H9 (cell line): ENCODE measurements around the gene GLIPR2. TPM values are rescaled to one million over a fixed set of nuclear protein-coding genes. Genes with fewer than 3 reads are reported as not detected.
A peak's percentile ranks its signal among the peaks of the same experiment; 100 is the strongest.

Source experiments
- DNase-seq: peaks from one replicate; pipeline ENCODE4 v3.0.0-alpha.2; 2017
- H2AFZ ChIP-seq: one replicate; pipeline ENCODE4 v1.6.1; 2013; ENCODE audit warnings: mild to moderate bottlenecking, low read length, control low read depth, moderate library complexity
- H2AK5ac ChIP-seq: 2 replicates; pipeline ENCODE4 v1.6.1; 2013; ENCODE audit warnings: low read length, control low read depth, mixed read lengths; ENCODE audit not compliant: insufficient read length
- H2BK120ac ChIP-seq: one replicate; pipeline ENCODE4 v1.6.1; 2013; ENCODE audit warnings: low read depth, mild to moderate bottlenecking, low read length, control low read depth, inconsistent platforms; ENCODE audit not compliant: poor library complexity, severe bottlenecking
- H2BK12ac ChIP-seq: 2 replicates; pipeline ENCODE4 v1.6.1; 2013; ENCODE audit warnings: low read length, control low read depth, mixed read lengths, low read depth; ENCODE audit not compliant: insufficient read length
- H2BK15ac ChIP-seq: 2 replicates; pipeline ENCODE4 v1.6.1; 2013; ENCODE audit warnings: low read depth, low read length, control low read depth
- H2BK20ac ChIP-seq: one replicate; pipeline ENCODE4 v1.6.1; 2013; ENCODE audit warnings: low read depth, mild to moderate bottlenecking, low read length, control low read depth, inconsistent platforms; ENCODE audit not compliant: poor library complexity, severe bottlenecking
- H2BK5ac ChIP-seq: 2 replicates; pipeline ENCODE4 v1.6.1; 2013; ENCODE audit warnings: low read length, control low read depth, mixed read lengths; ENCODE audit not compliant: insufficient read length
- H3K14ac ChIP-seq: 2 replicates; pipeline ENCODE4 v1.6.1; 2013; ENCODE audit warnings: low read length, control low read depth; ENCODE audit not compliant: insufficient read depth
- H3K18ac ChIP-seq: 2 replicates; pipeline ENCODE4 v1.6.1; 2013; ENCODE audit warnings: low read depth, mild to moderate bottlenecking, mixed read lengths, low read length, control low read depth; ENCODE audit not compliant: insufficient read length
- H3K23ac ChIP-seq: 2 replicates; pipeline ENCODE4 v1.6.1; 2013; ENCODE audit warnings: low read length, control low read depth, mixed read lengths, low read depth; ENCODE audit not compliant: insufficient read length
- H3K23me2 ChIP-seq: 2 replicates; pipeline ENCODE4 v1.6.1; 2013; ENCODE audit warnings: low read depth, mild to moderate bottlenecking, mixed read lengths, low read length, control low read depth; ENCODE audit not compliant: insufficient read length, poor library complexity, severe bottlenecking
- H3K27ac ChIP-seq: 2 replicates; pipeline ENCODE4 v1.5.1; 2013; ENCODE audit warnings: low read length, control low read depth, mixed read lengths, low read depth; ENCODE audit not compliant: insufficient read length
- H3K27me3 ChIP-seq: 2 replicates; pipeline ENCODE4 v1.6.1; 2013; ENCODE audit warnings: low read length, control low read depth, inconsistent platforms; ENCODE audit not compliant: insufficient read depth
- H3K4ac ChIP-seq: 2 replicates; pipeline ENCODE4 v1.6.1; 2013; ENCODE audit warnings: low read depth, mild to moderate bottlenecking, control low read depth, inconsistent platforms, low read length, moderate library complexity
- H3K4me1 ChIP-seq: 2 replicates; pipeline ENCODE4 v1.6.1; 2013; ENCODE audit warnings: low read length, control low read depth, inconsistent platforms; ENCODE audit not compliant: insufficient read depth
- H3K4me2 ChIP-seq: 2 replicates; pipeline ENCODE4 v1.6.1; 2013; ENCODE audit warnings: low read length, control low read depth, mixed read lengths; ENCODE audit not compliant: insufficient read length, insufficient read depth
- H3K56ac ChIP-seq: 2 replicates; pipeline ENCODE4 v1.6.1; 2013; ENCODE audit warnings: low read depth, mild to moderate bottlenecking, mixed read lengths, low read length, control low read depth; ENCODE audit not compliant: insufficient read length
- H3K79me1 ChIP-seq: 2 replicates; pipeline ENCODE4 v1.6.1; 2013; ENCODE audit warnings: low read depth, mild to moderate bottlenecking, moderate library complexity, low read length, control low read depth, inconsistent platforms; ENCODE audit not compliant: insufficient read depth, poor library complexity, severe bottlenecking
- H3K79me2 ChIP-seq: 2 replicates; pipeline ENCODE4 v1.6.1; 2013; ENCODE audit warnings: low read length, control low read depth, inconsistent platforms; ENCODE audit not compliant: insufficient read depth
- H3K9ac ChIP-seq: 2 replicates; pipeline ENCODE4 v1.6.1; 2013; ENCODE audit warnings: low read length, control low read depth, mixed read lengths; ENCODE audit not compliant: insufficient read length; ENCODE audit errors: extremely low read depth
- H3K9me3 ChIP-seq: one replicate; pipeline ENCODE4 v1.6.1; 2013; ENCODE audit warnings: low read depth, low read length, inconsistent platforms; ENCODE audit not compliant: control insufficient read depth
- H3T11ph ChIP-seq: one replicate; pipeline ENCODE4 v1.6.1; 2013; ENCODE audit warnings: mild to moderate bottlenecking, low read length, control low read depth, inconsistent platforms
- H4K20me1 ChIP-seq: one replicate; pipeline ENCODE4 v1.6.1; 2013; ENCODE audit not compliant: control insufficient read depth, insufficient read length, insufficient read depth
- H4K5ac ChIP-seq: 2 replicates; pipeline ENCODE4 v1.6.1; 2013; ENCODE audit warnings: low read depth, mild to moderate bottlenecking, mixed read lengths, low read length, control low read depth; ENCODE audit not compliant: insufficient read length
- H4K8ac ChIP-seq: replicated peaks from 2 replicates; pipeline ENCODE4 v1.6.1; 2013; ENCODE audit warnings: low read length, control low read depth, mixed read lengths, low read depth; ENCODE audit not compliant: insufficient read length
- H4K91ac ChIP-seq: 2 replicates; pipeline ENCODE4 v1.6.1; 2013; ENCODE audit warnings: low read depth, mild to moderate bottlenecking, moderate library complexity, mixed read lengths, low read length, control low read depth; ENCODE audit not compliant: insufficient read length
- H3K27ac Mint-ChIP-seq, 3 experiments: 2 replicates in 2 of 3; 3 replicates in 1 of 3; pipeline ENCODE4 v1.8.0; 2020 to 2021; ENCODE audit warnings: mixed read lengths in 3 of 3, mild to moderate bottlenecking in 1 of 3, moderate library complexity in 1 of 3
- H3K27me3 Mint-ChIP-seq: 2 replicates; pipeline ENCODE4 v1.8.0; 2021; ENCODE audit warnings: low read depth, mild to moderate bottlenecking, moderate library complexity, mixed read lengths
- H3K36me3 Mint-ChIP-seq, 3 experiments: 2 replicates in 2 of 3; 3 replicates in 1 of 3; pipeline ENCODE4 v1.8.0; 2020 to 2021; ENCODE audit warnings: low read depth in 3 of 3, mixed read lengths in 3 of 3; ENCODE audit not compliant: insufficient read depth in 1 of 3
- H3K4me1 Mint-ChIP-seq, 2 experiments: 2 replicates each; pipeline ENCODE4 v1.8.0; 2020; ENCODE audit warnings: mixed read lengths in 2 of 2
- H3K4me3 Mint-ChIP-seq, 2 experiments: 2 replicates in 1 of 2; 3 replicates in 1 of 2; pipeline ENCODE4 v1.8.0; 2020 to 2021; ENCODE audit warnings: mild to moderate bottlenecking in 2 of 2, mixed read lengths in 2 of 2, moderate library complexity in 1 of 2
- H3K9me3 Mint-ChIP-seq, 2 experiments: 2 replicates in 1 of 2; 3 replicates in 1 of 2; pipeline ENCODE4 v1.8.0; 2020; ENCODE audit warnings: mild to moderate bottlenecking in 2 of 2, mixed read lengths in 2 of 2, moderate library complexity in 1 of 2
- CTCF ChIP-seq: fragments of 200-600 bp; sonication (generic); conservative IDR thresholded peaks from 3 replicates; pipeline ENCODE4 v1.8.0; 2021; ENCODE audit warnings: antibody characterized with exemption, mild to moderate bottlenecking
- WGBS: extraction: QIAGEN DNeasy Blood & Tissue Kit; methylation state at CpG from one replicate; pipeline ENCODE4 v1.1.7; 2013; ENCODE audit warnings: missing lambda C conversion rate, low lambda C conversion rate, mixed read lengths; ENCODE audit not compliant: insufficient read length; ENCODE audit errors: extremely low coverage; 5-methylcytosine and 5-hydroxymethylcytosine counted together
- total RNA-seq: library from RNA; stranded (reverse); gene quantifications from 2 replicates; pipeline ENCODE4 v1.2.1, GENCODE V29; 2021

The GLIPR2 gene
- total RNA-seq, 1 experiment from 2014 or later: 10.0 TPM

GRCh38 chr9:36132086-36132485 lies 4.4 kb upstream of the GLIPR2 start:
- Histone ChIP-seq H3T11ph (no peak overlapping the region), H3K14ac (no peak overlapping the region), H4K5ac (no peak overlapping the region), H2AFZ (no peak overlapping the region), H3K4me1 (peaks cover 2% of the 10 kb centered on the region; the same call in 1 of the 2 replicates), H4K8ac (no peak overlapping the region), H3K27ac (no peak overlapping the region), H4K91ac (no peak overlapping the region), H3K56ac (no peak overlapping the region), H2AK5ac (no peak overlapping the region), H3K4ac (no peak overlapping the region), H3K79me2 (no peaks in the 10 kb centered on the region), H3K18ac (no peak overlapping the region), H3K9ac (no peak overlapping the region), H4K20me1 (no peaks in the 10 kb centered on the region), H3K9me3 (no peaks in the 10 kb centered on the region), H2BK120ac (no peak overlapping the region), H2BK5ac (no peak overlapping the region), H3K4me2 (peak overlapping the region; percentile 47), H2BK12ac (no peak overlapping the region), H2BK20ac (no peak overlapping the region), H3K79me1 (no peaks in the 10 kb centered on the region), H3K23ac (no peak overlapping the region), H2BK15ac (no peak overlapping the region), H3K27me3 (peaks cover 9% of the 10 kb centered on the region), H3K23me2 (peaks cover 11% of the 10 kb centered on the region)
- H3K4me3 Mint-ChIP-seq: no peak overlapping the region; a peak in 1 of 5 replicates
- no peak for TF ChIP-seq CTCF
- H3K9me3 Mint-ChIP-seq: peaks cover 0 to 3% of the 10 kb centered on the region in 2 experiments; a peak in 2 of 5 replicates
- H3K36me3 Mint-ChIP-seq: no peaks in the 10 kb centered on the region; a peak in 1 of 7 replicates
- no peak for DNase-seq
- peak overlapping the region in 1 of 3 experiments; percentile 23; a peak in 1 of 7 replicates for H3K27ac Mint-ChIP-seq
- H3K4me1 Mint-ChIP-seq: peaks cover 23 to 38% of the 10 kb centered on the region in 2 experiments
- peaks cover 66% of the 10 kb centered on the region for H3K27me3 Mint-ChIP-seq
- WGBS: no CpG with 5 or more reads among the region's 3 CpGs
